Measurements from ENCODE around the gene CARM1. TPM values are rescaled to one million over a fixed set of nuclear protein-coding genes. Genes with fewer than 3 reads are reported as not detected.

CARM1 gene
- polyA plus RNA-seq, 2 of the 4 experiments (the other 2 are of a cell fraction), result 15.2 to 32.2 TPM

DNA sequence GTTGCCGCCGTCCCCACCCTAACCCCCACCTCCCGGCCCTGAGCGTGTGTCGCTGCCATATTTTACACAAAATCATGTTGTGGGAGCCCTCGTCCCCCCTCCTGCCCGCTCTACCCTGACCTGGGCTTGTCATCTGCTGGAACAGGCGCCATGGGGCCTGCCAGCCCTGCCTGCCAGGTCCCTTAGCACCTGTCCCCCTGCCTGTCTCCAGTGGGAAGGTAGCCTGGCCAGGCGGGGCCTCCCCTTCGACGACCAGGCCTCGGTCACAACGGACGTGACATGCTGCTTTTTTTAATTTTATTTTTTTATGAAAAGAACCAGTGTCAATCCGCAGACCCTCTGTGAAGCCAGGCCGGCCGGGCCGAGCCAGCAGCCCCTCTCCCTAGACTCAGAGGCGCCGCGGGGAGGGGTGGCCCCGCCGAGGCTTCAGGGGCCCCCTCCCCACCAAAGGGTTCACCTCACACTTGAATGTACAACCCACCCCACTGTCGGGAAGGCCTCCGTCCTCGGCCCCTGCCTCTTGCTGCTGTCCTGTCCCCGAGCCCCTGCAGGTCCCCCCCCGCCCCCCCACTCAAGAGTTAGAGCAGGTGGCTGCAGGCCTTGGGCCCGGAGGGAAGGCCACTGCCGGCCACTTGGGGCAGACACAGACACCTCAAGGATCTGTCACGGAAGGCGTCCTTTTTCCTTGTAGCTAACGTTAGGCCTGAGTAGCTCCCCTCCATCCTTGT is 50.7 kb downstream of the CARM1 start:
- ChIA-PET CTCF (interaction anchor here (0.7 kb wide), 1 partner anchor 14 kb away, joined by 3 read pairs; no protein-coding TSS in a partner anchor), POLR2A (no interaction called here)
- FAIRE-seq, result no peak
- TF ChIP-seq PHF8 (IDR thresholded peaks at IDR 0.05; ENCODE audit: borderline replicate concordance, low read depth) (no peak), HOXA7 (CRISPR knock-in tag; IDR thresholded peaks at IDR 0.05) (no peak)
- H3K27ac ChIP-seq, result no peak overlapping the region
- H3K4me3 ChIP-seq, result no peak overlapping the region
- no peak for ATAC-seq
- no peak for DNase-seq (ENCODE audit: low read depth in 1 of 2, low spot score in 1 of 2)
- H3K9me3 ChIP-seq, result no peaks in the 10 kb centered on the region
- H3K4me1 ChIP-seq, result no peaks in the 10 kb centered on the region
- no peak overlapping the region for H3K4me2 ChIP-seq
- WGBS (ENCODE audit: missing lambda C conversion rate), result 95% methylated on average over 19 of the region's 33 CpGs

DNA sequence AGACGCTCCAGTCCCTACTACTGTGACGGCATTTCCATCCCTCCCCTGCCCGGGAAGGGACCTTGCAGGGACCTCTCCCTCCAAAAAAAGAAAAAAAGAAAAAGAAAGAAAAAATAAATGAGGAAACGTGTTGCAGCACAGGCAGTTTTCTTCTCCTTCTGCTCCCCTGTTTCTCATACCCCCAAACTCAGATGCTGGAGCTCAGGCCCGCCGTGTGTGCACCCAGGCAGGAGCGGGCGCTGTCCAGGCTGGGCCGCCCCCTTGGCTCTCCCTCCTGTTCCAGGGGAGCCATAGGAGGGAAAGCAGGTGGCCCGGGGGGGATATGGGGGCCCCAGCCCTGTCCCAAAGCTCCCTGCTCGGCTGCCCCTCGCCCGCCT is 51.3 kb downstream of the CARM1 start:
- CTCF ChIA-PET, result no interaction called here
- no peak for FAIRE-seq
- no peak overlapping the region for H3K27ac ChIP-seq
- 0 out of 3 replicates have a peak, but pooled peaks cover 5% of the 10 kb centered on the region for H3K4me1 ChIP-seq
- TF ChIP-seq KDM5A (IDR thresholded peaks at IDR 0.05), result no peak
- TF ChIP-seq MAFK (IDR thresholded peaks at IDR 0.05; ENCODE audit: partially characterized antibody), result no peak
- no peak for TF ChIP-seq POLR2A (IDR thresholded peaks at IDR 0.05; ENCODE audit: low read length)
- TF ChIP-seq, protein P1, sequence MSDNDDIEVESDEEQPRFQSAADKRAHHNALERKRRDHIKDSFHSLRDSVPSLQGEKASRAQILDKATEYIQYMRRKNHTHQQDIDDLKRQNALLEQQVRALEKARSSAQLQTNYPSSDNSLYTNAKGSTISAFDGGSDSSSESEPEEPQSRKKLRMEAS (IDR thresholded peaks at IDR 0.05), result no peak
- TF ChIP-seq E2F6 (IDR thresholded peaks at IDR 0.05; ENCODE audit: borderline replicate concordance, low read depth), result no peak
- TF ChIP-seq ZFP36 (IDR thresholded peaks at IDR 0.05; ENCODE audit: borderline replicate concordance, partially characterized antibody), result no peak
- no peak for TF ChIP-seq CTCF (IDR thresholded peaks at IDR 0.05)
- no peak for TF ChIP-seq TP53 (CRISPR knock-in tag; IDR thresholded peaks at IDR 0.05)
- TF ChIP-seq, protein P2, sequence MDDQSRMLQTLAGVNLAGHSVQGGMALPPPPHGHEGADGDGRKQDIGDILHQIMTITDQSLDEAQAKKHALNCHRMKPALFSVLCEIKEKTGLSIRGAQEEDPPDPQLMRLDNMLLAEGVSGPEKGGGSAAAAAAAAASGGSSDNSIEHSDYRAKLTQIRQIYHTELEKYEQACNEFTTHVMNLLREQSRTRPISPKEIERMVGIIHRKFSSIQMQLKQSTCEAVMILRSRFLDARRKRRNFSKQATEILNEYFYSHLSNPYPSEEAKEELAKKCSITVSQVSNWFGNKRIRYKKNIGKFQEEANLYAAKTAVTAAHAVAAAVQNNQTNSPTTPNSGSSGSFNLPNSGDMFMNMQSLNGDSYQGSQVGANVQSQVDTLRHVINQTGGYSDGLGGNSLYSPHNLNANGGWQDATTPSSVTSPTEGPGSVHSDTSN (IDR thresholded peaks at IDR 0.05), result no peak
- no peak for TF ChIP-seq CBX2 (IDR thresholded peaks at IDR 0.05; ENCODE audit: borderline replicate concordance, low read depth)
- POLR2A ChIA-PET, result no interaction called here
- H3K9me3 ChIP-seq, result no peaks in the 10 kb centered on the region
- 88% methylated on average over 13 of the region's 13 CpGs for WGBS (ENCODE audit: missing lambda C conversion rate)
- H3K4me2 ChIP-seq, result no peak overlapping the region
- H3K4me3 ChIP-seq, result no peak overlapping the region
- ATAC-seq, result no peak
- DNase-seq (ENCODE audit: low read depth in 1 of 2, low spot score in 1 of 2), result no peak

GRCh38 chr19:10923260-10924112 is 52.1 kb downstream of the CARM1 start:
- no peak overlapping the region for H3K27ac ChIP-seq
- no peak for DNase-seq (ENCODE audit: low read depth in 1 of 2, low spot score in 1 of 2)
- 97% methylated on average over 8 of the region's 29 CpGs for WGBS (ENCODE audit: missing lambda C conversion rate)
- H3K4me3 ChIP-seq, result no peak overlapping the region
- ChIA-PET POLR2A (no interaction called here), CTCF (no interaction called here)
- H3K9me3 ChIP-seq, result no peaks in the 10 kb centered on the region
- H3K4me1 ChIP-seq, result 0 out of 3 replicates have a peak, but pooled peaks cover 7% of the 10 kb centered on the region
- TF ChIP-seq CBX2 (IDR thresholded peaks at IDR 0.05; ENCODE audit: borderline replicate concordance, low read depth), result no peak
- no peak for TF ChIP-seq ZFP36 (IDR thresholded peaks at IDR 0.05; ENCODE audit: borderline replicate concordance, partially characterized antibody)
- no peak for ATAC-seq
- no peak overlapping the region for H3K4me2 ChIP-seq
- FAIRE-seq, result no peak

DNA sequence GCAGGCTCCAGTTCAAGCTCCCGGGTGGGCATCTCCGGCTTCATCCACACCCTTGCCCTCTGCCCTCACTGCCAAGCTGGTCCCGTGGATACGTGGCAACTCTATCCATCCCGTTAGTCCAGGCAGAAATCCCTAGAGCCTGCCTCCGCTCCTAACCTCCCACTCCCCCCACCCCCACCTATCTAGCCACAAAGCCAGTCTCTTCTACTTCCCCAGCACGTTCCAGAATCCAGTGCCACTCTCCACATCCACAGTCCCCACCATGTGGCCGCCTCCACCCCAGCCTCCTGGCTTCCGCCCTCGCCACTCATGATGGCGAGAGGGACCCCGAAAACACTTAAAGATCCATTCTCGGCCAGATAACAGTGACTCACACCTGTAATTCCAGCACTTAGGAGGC is 53.2 kb downstream of the CARM1 start:
- H3K4me1 ChIP-seq, result peaks cover 8% of the 10 kb centered on the region; the same call in 1 of the 3 replicates
- POLR2A ChIA-PET, result no interaction called here
- H3K27ac ChIP-seq, result no peak overlapping the region
- H3K4me3 ChIP-seq, result no peak overlapping the region
- no peak for ATAC-seq
- no peak for FAIRE-seq
- no peak overlapping the region for H3K4me2 ChIP-seq
- H3K9me3 ChIP-seq, result no peaks in the 10 kb centered on the region
- WGBS (ENCODE audit: missing lambda C conversion rate), result 87% methylated on average over 13 of the region's 13 CpGs
- CTCF ChIA-PET, result interaction anchor here (0.6 kb wide), 1 partner anchor 21 kb away, joined by 3 read pairs; no protein-coding TSS in a partner anchor
- DNase-seq (ENCODE audit: low read depth in 1 of 2, low spot score in 1 of 2), result no peak
- TF ChIP-seq NR3C1 (IDR thresholded peaks at IDR 0.05) (no peak), POLR2A (IDR thresholded peaks at IDR 0.05; ENCODE audit: low read length) (no peak), RARB (CRISPR knock-in tag; IDR thresholded peaks at IDR 0.05) (no peak), CEBPB (IDR thresholded peaks at IDR 0.05) (no peak), TP53 (CRISPR knock-in tag; IDR thresholded peaks at IDR 0.05) (no peak), RCOR1 (IDR thresholded peaks at IDR 0.05; ENCODE audit: low read depth, low read length) (no peak), RAD21 (conservative IDR thresholded peaks at IDR 0.05 in 1 of 2, IDR thresholded peaks at IDR 0.05 in 1 of 2) (no peak), RNF2 (IDR thresholded peaks at IDR 0.05; ENCODE audit: borderline replicate concordance, low read depth) (no peak), KDM5A (IDR thresholded peaks at IDR 0.05) (no peak), NFE2L2 (conservative IDR thresholded peaks at IDR 0.05; ENCODE audit: low read length) (no peak), NPAS2 (CRISPR knock-in tag; IDR thresholded peaks at IDR 0.05; ENCODE audit: borderline replicate concordance) (no peak), TFCP2L1 (CRISPR knock-in tag; IDR thresholded peaks at IDR 0.05) (no peak), ZNF302 (CRISPR knock-in tag; IDR thresholded peaks at IDR 0.05) (no peak), CHD2 (IDR thresholded peaks at IDR 0.05; ENCODE audit: low read length, partially characterized antibody) (no peak)
- TF ChIP-seq, protein P1 (IDR thresholded peaks at IDR 0.05), result no peak

Data from A549 (cell line).